Progenitor cell of endocrine pancreas (in vitro differentiated cells): ENCODE measurements around the gene SQSTM1. TPM values are rescaled to one million over a fixed set of nuclear protein-coding genes. Genes with fewer than 3 reads are reported as not detected.

Source experiments
- DNase-seq: peaks from one replicate; pipeline ENCODE4 v3.0.0; 2021; ENCODE audit warnings: low spot score; ENCODE audit not compliant: unreplicated experiment
- H3K27ac Mint-ChIP-seq: 2 replicates; pipeline ENCODE4 v1.8.0; 2021; ENCODE audit warnings: mild to moderate bottlenecking, moderate library complexity, mixed read lengths
- H3K27me3 Mint-ChIP-seq: 2 replicates; pipeline ENCODE4 v1.8.0; 2021; ENCODE audit warnings: mixed read lengths
- H3K36me3 Mint-ChIP-seq: 2 replicates; pipeline ENCODE4 v1.8.0; 2022; ENCODE audit warnings: mixed read lengths; ENCODE audit not compliant: insufficient read depth
- H3K4me1 Mint-ChIP-seq: 2 replicates; pipeline ENCODE4 v1.8.0; 2021; ENCODE audit warnings: low read depth, mixed read lengths
- H3K4me3 Mint-ChIP-seq: 2 replicates; pipeline ENCODE4 v1.8.0; 2021; ENCODE audit warnings: low read depth, mild to moderate bottlenecking, moderate library complexity, mixed read lengths
- H3K9me3 Mint-ChIP-seq: 2 replicates; pipeline ENCODE4 v1.8.0; 2021; ENCODE audit warnings: low read depth, mixed read lengths
- total RNA-seq: library from RNA; stranded (reverse); gene quantifications from 2 replicates; pipeline ENCODE4 v1.2.1, GENCODE V29; 2021
- TF ChIP-seq, protein P1 (sequence below): fragments of 200-600 bp; sonication (generic); IDR thresholded peaks from one replicate; pipeline ENCODE4 v1.5.0; 2021; ENCODE audit warnings: antibody characterized with exemption, mild to moderate bottlenecking; ENCODE audit not compliant: unreplicated experiment

SQSTM1 gene
- total RNA-seq, 1 donor from 2014 or later, result 113 TPM

DNA sequence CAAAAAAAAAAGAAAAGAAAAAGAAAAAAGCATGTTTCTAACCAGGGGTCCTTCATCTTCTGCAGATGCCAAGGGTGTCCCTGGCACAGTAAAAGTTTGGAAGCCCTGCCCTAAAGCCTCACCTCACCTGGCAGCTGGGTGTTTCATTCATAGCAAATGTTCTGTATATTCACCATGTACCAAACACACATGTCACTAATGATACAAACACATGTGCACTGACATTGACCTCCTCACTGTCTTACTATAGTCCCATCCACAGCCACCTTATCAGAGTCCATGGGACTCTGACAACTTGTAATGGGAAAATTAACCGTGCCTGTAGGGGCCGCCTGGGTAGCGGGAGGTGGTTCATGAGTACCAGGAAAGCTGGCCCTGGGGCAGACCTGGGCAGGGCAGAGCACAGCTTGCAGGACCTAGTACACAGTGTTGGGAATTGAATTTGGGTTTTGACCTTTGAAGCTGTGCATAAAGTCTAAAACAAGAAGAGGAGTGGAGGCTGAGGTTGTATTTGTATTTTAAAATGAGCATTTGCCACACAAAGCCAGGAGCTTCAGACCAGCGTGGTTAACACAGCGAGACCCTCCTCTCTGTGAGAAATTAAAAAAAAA, 7.6 kb upstream of the SQSTM1 start:
- TF ChIP-seq, protein P1, sequence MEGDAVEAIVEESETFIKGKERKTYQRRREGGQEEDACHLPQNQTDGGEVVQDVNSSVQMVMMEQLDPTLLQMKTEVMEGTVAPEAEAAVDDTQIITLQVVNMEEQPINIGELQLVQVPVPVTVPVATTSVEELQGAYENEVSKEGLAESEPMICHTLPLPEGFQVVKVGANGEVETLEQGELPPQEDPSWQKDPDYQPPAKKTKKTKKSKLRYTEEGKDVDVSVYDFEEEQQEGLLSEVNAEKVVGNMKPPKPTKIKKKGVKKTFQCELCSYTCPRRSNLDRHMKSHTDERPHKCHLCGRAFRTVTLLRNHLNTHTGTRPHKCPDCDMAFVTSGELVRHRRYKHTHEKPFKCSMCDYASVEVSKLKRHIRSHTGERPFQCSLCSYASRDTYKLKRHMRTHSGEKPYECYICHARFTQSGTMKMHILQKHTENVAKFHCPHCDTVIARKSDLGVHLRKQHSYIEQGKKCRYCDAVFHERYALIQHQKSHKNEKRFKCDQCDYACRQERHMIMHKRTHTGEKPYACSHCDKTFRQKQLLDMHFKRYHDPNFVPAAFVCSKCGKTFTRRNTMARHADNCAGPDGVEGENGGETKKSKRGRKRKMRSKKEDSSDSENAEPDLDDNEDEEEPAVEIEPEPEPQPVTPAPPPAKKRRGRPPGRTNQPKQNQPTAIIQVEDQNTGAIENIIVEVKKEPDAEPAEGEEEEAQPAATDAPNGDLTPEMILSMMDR, result no peak

DNA sequence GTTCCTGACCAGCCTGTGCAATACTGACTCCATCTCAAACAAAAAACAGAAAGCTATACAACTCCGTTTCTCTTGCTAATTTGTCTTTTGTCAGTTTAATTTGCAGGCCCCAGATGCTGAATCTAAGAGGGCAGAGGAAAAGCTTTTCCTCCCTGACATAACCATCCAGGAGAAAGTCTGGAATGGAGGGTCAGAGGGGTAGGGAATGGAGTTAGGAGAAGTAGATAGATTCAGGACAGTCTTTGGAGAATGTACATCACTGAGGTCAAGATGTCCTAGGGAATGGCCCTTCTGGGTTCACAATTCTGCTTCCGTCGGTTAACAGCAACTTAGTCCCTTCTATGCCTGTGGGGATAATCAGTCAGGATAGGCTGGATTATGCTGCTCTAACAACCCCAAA, 6.6 kb upstream of the SQSTM1 start:
- Mint-ChIP-seq H3K4me3 (no peak overlapping the region), H3K9me3 (no peaks in the 10 kb centered on the region), H3K27me3 (peaks cover 2% of the 10 kb centered on the region), H3K36me3 (peaks cover 11% of the 10 kb centered on the region), H3K27ac (no peak overlapping the region), H3K4me1 (peaks cover 9% of the 10 kb centered on the region)
- TF ChIP-seq, protein P1, result no peak
- DNase-seq, result no peak

More for the DNA sequence above, 7.6 kb upstream of the SQSTM1 start:
- Mint-ChIP-seq H3K27ac (no peak overlapping the region), H3K36me3 (peaks cover 11% of the 10 kb centered on the region), H3K4me1 (peaks cover 5% of the 10 kb centered on the region), H3K4me3 (no peak overlapping the region), H3K27me3 (peaks cover 2% of the 10 kb centered on the region), H3K9me3 (no peaks in the 10 kb centered on the region)
- no peak for DNase-seq

DNA sequence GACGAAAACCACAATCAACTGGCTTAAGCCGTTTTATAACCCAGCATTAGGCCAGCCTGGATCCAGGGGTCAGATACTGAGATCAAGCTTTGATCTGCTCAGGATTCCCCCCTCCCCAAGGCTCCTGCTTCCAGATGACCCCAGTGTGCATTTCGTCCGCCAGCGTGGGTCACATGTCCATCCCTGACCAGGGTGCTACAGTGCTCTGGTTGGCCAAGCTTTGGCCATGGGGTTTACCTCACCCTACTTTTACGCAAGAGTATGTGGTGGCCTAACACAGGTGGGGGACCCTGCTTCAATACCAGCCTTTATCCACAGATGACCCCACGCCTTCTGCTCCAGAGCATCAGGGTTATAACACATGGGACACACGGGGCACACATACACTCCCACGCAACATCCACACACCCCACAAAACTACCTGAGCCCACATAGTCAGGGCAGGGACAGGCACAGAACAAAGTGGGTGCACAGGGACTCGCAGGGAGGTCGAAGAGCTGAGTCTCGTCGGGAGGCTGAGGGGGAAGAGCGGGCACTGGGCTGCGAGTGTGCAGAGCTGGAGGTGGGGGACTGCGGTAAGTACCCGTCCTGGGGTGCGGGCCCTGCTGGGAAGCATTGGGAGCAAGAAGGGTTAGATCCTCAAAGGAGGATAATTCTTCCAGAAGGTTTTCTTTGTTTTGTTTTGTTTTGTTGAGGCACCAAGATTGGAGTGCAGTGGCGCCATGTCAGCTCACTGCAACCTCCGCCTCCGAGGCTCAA, 5.0 kb upstream of the SQSTM1 start:
- H3K9me3 Mint-ChIP-seq, result no peaks in the 10 kb centered on the region
- peaks cover 15% of the 10 kb centered on the region for H3K4me1 Mint-ChIP-seq
- no peak overlapping the region for H3K27ac Mint-ChIP-seq
- DNase-seq, result no peak
- H3K27me3 Mint-ChIP-seq, result peaks cover 2% of the 10 kb centered on the region
- H3K4me3 Mint-ChIP-seq, result peak overlapping the region; percentile 62
- TF ChIP-seq, protein P1, result no peak
- peaks cover 11% of the 10 kb centered on the region for H3K36me3 Mint-ChIP-seq

DNA sequence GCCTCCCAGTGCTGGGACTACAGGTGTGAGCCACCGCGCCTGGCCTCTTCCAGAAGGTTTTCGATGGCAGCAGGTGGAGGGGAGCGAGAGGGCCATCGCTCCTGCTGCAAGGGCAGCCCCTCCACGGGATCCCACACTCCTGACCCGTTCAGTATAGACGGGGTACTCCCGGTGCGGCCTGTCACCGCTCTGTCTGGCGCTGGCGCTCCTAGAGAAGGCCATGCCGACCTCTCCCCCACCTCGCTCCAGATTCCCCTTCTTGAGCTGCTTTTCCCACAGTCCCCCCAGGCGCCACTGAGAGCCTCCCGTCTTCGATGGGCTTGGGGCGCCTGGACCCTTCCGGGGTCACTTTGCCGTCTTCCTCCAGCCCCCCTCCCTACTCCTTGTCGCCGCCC, 4.3 kb upstream of the SQSTM1 start:
- Mint-ChIP-seq H3K36me3 (peaks cover 11% of the 10 kb centered on the region), H3K4me3 (peak overlapping the region; percentile 45), H3K27ac (no peak overlapping the region), H3K4me1 (peaks cover 15% of the 10 kb centered on the region), H3K9me3 (no peaks in the 10 kb centered on the region), H3K27me3 (peaks cover 2% of the 10 kb centered on the region)
- DNase-seq, result no peak
- TF ChIP-seq, protein P1, result no peak

DNA sequence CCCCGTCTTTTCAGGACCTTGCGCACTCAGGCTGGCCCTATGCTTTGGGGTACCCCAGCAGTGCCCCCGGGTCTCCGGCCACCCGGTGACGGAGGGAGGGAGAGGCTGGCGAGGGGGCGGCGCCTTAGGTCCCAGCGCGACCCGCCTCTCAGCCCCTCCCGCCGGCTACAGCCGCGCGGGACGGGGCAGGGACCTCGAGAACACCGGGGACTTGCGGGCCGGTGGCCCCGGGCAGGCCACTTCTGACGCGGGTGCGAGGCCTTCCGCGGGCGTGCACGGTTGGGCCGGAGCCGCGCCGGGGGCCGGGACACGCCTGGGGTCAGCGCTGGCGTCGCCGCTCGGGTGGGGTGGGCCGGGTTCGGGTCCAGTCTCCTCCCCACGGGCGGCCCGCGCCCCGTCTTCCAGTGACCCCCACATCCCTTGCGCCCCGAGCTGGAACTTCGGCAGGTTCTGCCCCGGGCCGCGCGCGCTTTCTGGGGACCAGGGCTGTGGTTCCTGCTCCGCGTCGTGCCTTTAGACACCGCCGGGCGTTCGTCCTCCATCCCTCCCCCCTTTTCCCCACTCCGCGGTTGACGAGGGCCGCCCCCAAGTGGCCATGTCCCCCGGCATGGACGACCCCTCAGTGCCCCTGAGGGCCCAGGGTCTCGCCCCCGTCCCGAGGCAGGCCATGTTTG, 3.8 kb upstream of the SQSTM1 start:
- peak overlapping the region; percentile 45 for H3K4me3 Mint-ChIP-seq
- TF ChIP-seq, protein P1, result peak; percentile 6
- H3K27me3 Mint-ChIP-seq, result peaks cover 2% of the 10 kb centered on the region
- H3K4me1 Mint-ChIP-seq, result peaks cover 18% of the 10 kb centered on the region
- DNase-seq, result no peak
- H3K27ac Mint-ChIP-seq, result no peak overlapping the region
- peaks cover 11% of the 10 kb centered on the region for H3K36me3 Mint-ChIP-seq
- no peaks in the 10 kb centered on the region for H3K9me3 Mint-ChIP-seq
